SK-N-SH treated with all-trans-retinoic acid at 6 μM for 48 hours (cell line): ENCODE measurements around the gene ICA1.

ENCODE experiments used
- ATAC-seq: fragments of 200-7000 bp; cut with Tn5 transposase; 3 replicates; pipeline ENCODE4 v1.9.1; 2020; ENCODE audit warnings: mild to moderate bottlenecking, moderate library complexity
- ARNTL ChIP-seq: fragments of 450-650 bp; formaldehyde crosslinking; IDR thresholded peaks from 2 replicates; pipeline ENCODE4 v1.5.0; 2020; ENCODE audit warnings: low read depth, mild to moderate bottlenecking, moderate library complexity, borderline replicate concordance
- BACH2 ChIP-seq: fragments of 250-450 bp; sonication (Bioruptor Pico); IDR thresholded peaks from 2 replicates; pipeline ENCODE4 v1.9.0; 2021; ENCODE audit warnings: mild to moderate bottlenecking, borderline replicate concordance
- CSDC2 ChIP-seq: fragments of 250-450 bp; sonication (Bioruptor Pico); IDR thresholded peaks from 2 replicates; pipeline ENCODE4 v1.5.0; 2020; ENCODE audit warnings: mild to moderate bottlenecking, moderate library complexity
- ESRRG ChIP-seq: fragments of 250-450 bp; sonication (Bioruptor Pico); IDR thresholded peaks from 2 replicates; pipeline ENCODE4 v1.6.1; 2021; ENCODE audit warnings: mild to moderate bottlenecking
- GLIS3 ChIP-seq: fragments of 250-450 bp; sonication (Bioruptor Pico); IDR thresholded peaks from 2 replicates; pipeline ENCODE4 v1.5.0; 2020; ENCODE audit warnings: mild to moderate bottlenecking, moderate library complexity
- ISL1 ChIP-seq: fragments of 250-450 bp; sonication (Bioruptor Pico); IDR thresholded peaks from 2 replicates; pipeline ENCODE4 v2.1.2; 2022; ENCODE audit warnings: mild to moderate bottlenecking, moderate library complexity
- OSR1 ChIP-seq: fragments of 250-450 bp; sonication (Bioruptor Pico); IDR thresholded peaks from 2 replicates; pipeline ENCODE4 v1.8.0; 2022; ENCODE audit warnings: moderate library complexity, mild to moderate bottlenecking, inconsistent platforms
- PPARA ChIP-seq: fragments of 250-450 bp; sonication (Bioruptor Pico); IDR thresholded peaks from 2 replicates; pipeline ENCODE4 v1.5.0; 2020; ENCODE audit warnings: mild to moderate bottlenecking, borderline replicate concordance
- RARB ChIP-seq: fragments of 250-450 bp; sonication (Bioruptor Pico); IDR thresholded peaks from 2 replicates; pipeline ENCODE4 v1.8.0; 2021; ENCODE audit warnings: mild to moderate bottlenecking, moderate library complexity
- SNAI2 ChIP-seq: fragments of 250-450 bp; sonication (Bioruptor Pico); IDR thresholded peaks from 2 replicates; pipeline ENCODE4 v1.5.0; 2020; ENCODE audit warnings: mild to moderate bottlenecking, moderate library complexity
- TCF4 ChIP-seq: fragments of 250-450 bp; sonication (Bioruptor Pico); IDR thresholded peaks from 2 replicates; pipeline ENCODE4 v1.8.0; 2021; ENCODE audit warnings: mild to moderate bottlenecking, moderate library complexity, borderline replicate concordance
- TOX ChIP-seq: fragments of 250-450 bp; sonication (Bioruptor Pico); IDR thresholded peaks from 2 replicates; pipeline ENCODE4 v1.8.0; 2021; ENCODE audit warnings: mild to moderate bottlenecking, moderate library complexity, borderline replicate concordance
- ZC3H10 ChIP-seq: fragments of 250-450 bp; sonication (Bioruptor Pico); IDR thresholded peaks from 2 replicates; pipeline ENCODE4 v1.5.1; 2021; ENCODE audit warnings: mild to moderate bottlenecking, moderate library complexity
- ZFP3 ChIP-seq: fragments of 250-450 bp; sonication (Bioruptor Pico); IDR thresholded peaks from 2 replicates; pipeline ENCODE4 v1.5.0; 2020; ENCODE audit warnings: mild to moderate bottlenecking, moderate library complexity
- ZFP30 ChIP-seq: fragments of 450-650 bp; formaldehyde crosslinking; IDR thresholded peaks from 2 replicates; pipeline ENCODE4 v1.5.0; 2022; ENCODE audit warnings: mild to moderate bottlenecking, moderate library complexity
- ZNF565 ChIP-seq: fragments of 450-650 bp; formaldehyde crosslinking; conservative IDR thresholded peaks from 2 replicates; pipeline ENCODE4 v1.5.0; 2020; ENCODE audit warnings: low read depth, mild to moderate bottlenecking, moderate library complexity
- ZNF70 ChIP-seq: fragments of 450-650 bp; formaldehyde crosslinking; IDR thresholded peaks from 2 replicates; pipeline ENCODE4 v1.5.0; 2020; ENCODE audit warnings: mild to moderate bottlenecking, moderate library complexity
- ZNF8 ChIP-seq: fragments of 450-650 bp; formaldehyde crosslinking; IDR thresholded peaks from 2 replicates; pipeline ENCODE4 v1.5.0; 2020; ENCODE audit warnings: mild to moderate bottlenecking, moderate library complexity
- TF ChIP-seq, protein P1 (sequence below): fragments of 250-450 bp; sonication (Bioruptor Pico); IDR thresholded peaks from 2 replicates; pipeline ENCODE4 v1.5.0; 2020; ENCODE audit warnings: mild to moderate bottlenecking, moderate library complexity
- TF ChIP-seq, protein P2 (sequence below): fragments of 250-450 bp; sonication (Bioruptor Pico); IDR thresholded peaks from 2 replicates; pipeline ENCODE4 v1.8.0; 2020; ENCODE audit warnings: mild to moderate bottlenecking, moderate library complexity, borderline replicate concordance
- TF ChIP-seq, protein P3 (sequence below): fragments of 250-450 bp; sonication (Bioruptor Pico); IDR thresholded peaks from 2 replicates; pipeline ENCODE4 v1.5.1; 2021; ENCODE audit warnings: mild to moderate bottlenecking, moderate library complexity
- TF ChIP-seq, protein P4 (sequence below): fragments of 250-450 bp; sonication (Bioruptor Pico); IDR thresholded peaks from 2 replicates; pipeline ENCODE4 v1.5.1; 2020; ENCODE audit warnings: low read depth, mild to moderate bottlenecking, moderate library complexity
- TF ChIP-seq, protein P5 (sequence below): fragments of 250-450 bp; sonication (Bioruptor Pico); IDR thresholded peaks from 2 replicates; pipeline ENCODE4 v1.8.0; 2021; ENCODE audit warnings: low read depth, mild to moderate bottlenecking, moderate library complexity, borderline replicate concordance

The ICA1 gene

DNA sequence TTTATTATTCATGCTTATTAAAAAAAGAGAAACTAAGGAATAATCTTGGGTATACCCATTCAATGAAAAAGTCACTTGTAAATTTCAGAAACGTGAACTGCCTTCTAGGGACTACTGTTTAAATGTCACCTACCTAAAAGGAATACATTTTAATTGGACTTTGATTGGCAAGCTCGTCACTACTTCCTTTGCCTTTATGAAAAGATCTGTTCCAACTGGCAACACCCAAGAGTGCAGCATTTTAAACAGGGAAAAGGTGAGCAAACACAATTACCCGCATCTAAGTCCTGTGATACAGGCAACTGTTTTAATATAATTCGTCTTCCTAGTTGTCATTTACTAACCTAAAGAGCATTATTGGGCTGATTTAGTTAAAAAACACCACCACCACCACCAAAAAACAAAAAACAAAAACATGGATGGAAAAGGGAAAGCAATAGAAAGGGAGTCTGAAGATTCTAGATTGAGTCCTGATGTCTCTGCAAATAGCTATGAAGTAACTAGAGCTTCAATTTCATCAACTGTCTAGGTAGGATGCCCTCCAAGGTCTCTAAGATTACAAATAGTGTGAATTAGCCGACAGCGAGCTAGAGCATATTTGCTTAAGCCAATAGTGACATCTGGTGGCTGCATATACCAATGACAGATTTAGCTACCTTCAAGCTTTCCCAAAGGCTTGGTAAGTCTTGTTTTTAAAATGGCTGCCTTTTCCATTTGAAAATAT, 33.8 kb upstream of the ICA1 start (continued):
- TF ChIP-seq, protein P1, sequence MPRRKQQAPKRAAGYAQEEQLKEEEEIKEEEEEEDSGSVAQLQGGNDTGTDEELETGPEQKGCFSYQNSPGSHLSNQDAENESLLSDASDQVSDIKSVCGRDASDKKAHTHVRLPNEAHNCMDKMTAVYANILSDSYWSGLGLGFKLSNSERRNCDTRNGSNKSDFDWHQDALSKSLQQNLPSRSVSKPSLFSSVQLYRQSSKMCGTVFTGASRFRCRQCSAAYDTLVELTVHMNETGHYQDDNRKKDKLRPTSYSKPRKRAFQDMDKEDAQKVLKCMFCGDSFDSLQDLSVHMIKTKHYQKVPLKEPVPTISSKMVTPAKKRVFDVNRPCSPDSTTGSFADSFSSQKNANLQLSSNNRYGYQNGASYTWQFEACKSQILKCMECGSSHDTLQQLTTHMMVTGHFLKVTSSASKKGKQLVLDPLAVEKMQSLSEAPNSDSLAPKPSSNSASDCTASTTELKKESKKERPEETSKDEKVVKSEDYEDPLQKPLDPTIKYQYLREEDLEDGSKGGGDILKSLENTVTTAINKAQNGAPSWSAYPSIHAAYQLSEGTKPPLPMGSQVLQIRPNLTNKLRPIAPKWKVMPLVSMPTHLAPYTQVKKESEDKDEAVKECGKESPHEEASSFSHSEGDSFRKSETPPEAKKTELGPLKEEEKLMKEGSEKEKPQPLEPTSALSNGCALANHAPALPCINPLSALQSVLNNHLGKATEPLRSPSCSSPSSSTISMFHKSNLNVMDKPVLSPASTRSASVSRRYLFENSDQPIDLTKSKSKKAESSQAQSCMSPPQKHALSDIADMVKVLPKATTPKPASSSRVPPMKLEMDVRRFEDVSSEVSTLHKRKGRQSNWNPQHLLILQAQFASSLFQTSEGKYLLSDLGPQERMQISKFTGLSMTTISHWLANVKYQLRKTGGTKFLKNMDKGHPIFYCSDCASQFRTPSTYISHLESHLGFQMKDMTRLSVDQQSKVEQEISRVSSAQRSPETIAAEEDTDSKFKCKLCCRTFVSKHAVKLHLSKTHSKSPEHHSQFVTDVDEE (CRISPR knock-in tag): peak; percentile 42; the same call in 1 of the 2 replicates
- TF ChIP-seq GLIS3 (no peak), ZFP30 (CRISPR knock-in tag) (0 out of 2 replicates have a peak, but pooled peaks have one; percentile 56), ZNF8 (CRISPR knock-in tag) (0 out of 2 replicates have a peak, but pooled peaks have one; percentile 4), ESRRG (no peak), TCF4 (no peak), OSR1 (CRISPR knock-in tag) (no peak)
- TF ChIP-seq, protein P2, sequence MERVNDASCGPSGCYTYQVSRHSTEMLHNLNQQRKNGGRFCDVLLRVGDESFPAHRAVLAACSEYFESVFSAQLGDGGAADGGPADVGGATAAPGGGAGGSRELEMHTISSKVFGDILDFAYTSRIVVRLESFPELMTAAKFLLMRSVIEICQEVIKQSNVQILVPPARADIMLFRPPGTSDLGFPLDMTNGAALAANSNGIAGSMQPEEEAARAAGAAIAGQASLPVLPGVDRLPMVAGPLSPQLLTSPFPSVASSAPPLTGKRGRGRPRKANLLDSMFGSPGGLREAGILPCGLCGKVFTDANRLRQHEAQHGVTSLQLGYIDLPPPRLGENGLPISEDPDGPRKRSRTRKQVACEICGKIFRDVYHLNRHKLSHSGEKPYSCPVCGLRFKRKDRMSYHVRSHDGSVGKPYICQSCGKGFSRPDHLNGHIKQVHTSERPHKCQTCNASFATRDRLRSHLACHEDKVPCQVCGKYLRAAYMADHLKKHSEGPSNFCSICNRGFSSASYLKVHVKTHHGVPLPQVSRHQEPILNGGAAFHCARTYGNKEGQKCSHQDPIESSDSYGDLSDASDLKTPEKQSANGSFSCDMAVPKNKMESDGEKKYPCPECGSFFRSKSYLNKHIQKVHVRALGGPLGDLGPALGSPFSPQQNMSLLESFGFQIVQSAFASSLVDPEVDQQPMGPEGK (CRISPR knock-in tag): no peak

DNA sequence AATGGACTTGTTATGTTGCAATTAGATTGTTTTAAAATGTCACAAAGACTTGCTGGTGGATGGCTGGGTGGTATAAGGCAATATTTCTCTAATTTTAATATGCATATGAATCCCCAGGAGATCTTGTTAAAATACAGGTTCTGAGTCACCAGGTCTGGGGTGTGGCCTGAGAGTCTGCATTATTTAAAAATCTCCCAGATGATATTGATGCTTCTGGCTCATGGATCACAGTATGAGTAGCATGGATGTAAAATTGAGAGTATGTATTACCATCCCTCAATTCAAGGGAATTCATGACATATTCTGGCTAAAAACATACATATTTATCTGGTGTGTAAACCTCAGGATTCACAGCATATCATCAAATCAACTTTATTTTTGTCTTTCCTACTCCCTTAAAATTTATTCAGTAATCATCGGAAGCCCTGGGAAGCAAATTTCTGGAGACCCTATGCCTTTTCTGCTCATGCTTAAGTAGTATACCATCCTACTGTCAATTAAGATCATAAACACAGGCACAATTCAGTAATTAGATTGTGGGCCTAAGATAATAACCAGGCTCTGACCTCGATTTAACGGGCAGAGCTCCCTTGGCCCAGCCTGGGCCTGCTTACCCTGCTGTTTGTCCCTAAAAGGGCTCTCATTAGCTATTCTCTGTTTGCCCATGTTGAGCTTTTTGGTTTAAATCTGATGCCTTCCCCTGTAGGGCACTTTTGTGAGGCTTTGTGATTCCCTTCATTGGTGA, 29.6 kb upstream of the ICA1 start:
- TF ChIP-seq, protein P3, sequence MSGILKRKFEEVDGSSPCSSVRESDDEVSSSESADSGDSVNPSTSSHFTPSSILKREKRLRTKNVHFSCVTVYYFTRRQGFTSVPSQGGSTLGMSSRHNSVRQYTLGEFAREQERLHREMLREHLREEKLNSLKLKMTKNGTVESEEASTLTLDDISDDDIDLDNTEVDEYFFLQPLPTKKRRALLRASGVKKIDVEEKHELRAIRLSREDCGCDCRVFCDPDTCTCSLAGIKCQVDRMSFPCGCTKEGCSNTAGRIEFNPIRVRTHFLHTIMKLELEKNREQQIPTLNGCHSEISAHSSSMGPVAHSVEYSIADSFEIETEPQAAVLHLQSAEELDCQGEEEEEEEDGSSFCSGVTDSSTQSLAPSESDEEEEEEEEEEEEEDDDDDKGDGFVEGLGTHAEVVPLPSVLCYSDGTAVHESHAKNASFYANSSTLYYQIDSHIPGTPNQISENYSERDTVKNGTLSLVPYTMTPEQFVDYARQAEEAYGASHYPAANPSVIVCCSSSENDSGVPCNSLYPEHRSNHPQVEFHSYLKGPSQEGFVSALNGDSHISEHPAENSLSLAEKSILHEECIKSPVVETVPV (CRISPR knock-in tag): no peak
- TF ChIP-seq, protein P4, sequence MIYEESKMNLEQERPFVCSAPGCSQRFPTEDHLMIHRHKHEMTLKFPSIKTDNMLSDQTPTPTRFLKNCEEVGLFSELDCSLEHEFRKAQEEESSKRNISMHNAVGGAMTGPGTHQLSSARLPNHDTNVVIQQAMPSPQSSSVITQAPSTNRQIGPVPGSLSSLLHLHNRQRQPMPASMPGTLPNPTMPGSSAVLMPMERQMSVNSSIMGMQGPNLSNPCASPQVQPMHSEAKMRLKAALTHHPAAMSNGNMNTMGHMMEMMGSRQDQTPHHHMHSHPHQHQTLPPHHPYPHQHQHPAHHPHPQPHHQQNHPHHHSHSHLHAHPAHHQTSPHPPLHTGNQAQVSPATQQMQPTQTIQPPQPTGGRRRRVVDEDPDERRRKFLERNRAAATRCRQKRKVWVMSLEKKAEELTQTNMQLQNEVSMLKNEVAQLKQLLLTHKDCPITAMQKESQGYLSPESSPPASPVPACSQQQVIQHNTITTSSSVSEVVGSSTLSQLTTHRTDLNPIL (CRISPR knock-in tag): no peak
- TF ChIP-seq BACH2 (no peak), SNAI2 (no peak), ZNF565 (no peak), ZFP3 (CRISPR knock-in tag) (no peak), CSDC2 (CRISPR knock-in tag) (no peak), ARNTL (CRISPR knock-in tag) (no peak), RARB (no peak), GLIS3 (no peak), TCF4 (peak; percentile 74), OSR1 (CRISPR knock-in tag) (no peak), ZNF70 (CRISPR knock-in tag) (0 out of 2 replicates have a peak, but pooled peaks have one; percentile 57), ZNF8 (CRISPR knock-in tag) (no peak), ESRRG (no peak), TOX (CRISPR knock-in tag) (no peak), ZFP30 (CRISPR knock-in tag) (no peak), PPARA (CRISPR knock-in tag) (no peak), ISL1 (CRISPR knock-in tag) (no peak), ZC3H10 (no peak)
- TF ChIP-seq, protein P2 (CRISPR knock-in tag): no peak
- TF ChIP-seq, protein P5, sequence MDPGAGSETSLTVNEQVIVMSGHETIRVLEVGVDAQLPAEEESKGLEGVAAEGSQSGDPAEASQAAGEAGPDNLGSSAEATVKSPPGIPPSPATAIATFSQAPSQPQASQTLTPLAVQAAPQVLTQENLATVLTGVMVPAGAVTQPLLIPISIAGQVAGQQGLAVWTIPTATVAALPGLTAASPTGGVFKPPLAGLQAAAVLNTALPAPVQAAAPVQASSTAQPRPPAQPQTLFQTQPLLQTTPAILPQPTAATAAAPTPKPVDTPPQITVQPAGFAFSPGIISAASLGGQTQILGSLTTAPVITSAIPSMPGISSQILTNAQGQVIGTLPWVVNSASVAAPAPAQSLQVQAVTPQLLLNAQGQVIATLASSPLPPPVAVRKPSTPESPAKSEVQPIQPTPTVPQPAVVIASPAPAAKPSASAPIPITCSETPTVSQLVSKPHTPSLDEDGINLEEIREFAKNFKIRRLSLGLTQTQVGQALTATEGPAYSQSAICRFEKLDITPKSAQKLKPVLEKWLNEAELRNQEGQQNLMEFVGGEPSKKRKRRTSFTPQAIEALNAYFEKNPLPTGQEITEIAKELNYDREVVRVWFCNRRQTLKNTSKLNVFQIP (CRISPR knock-in tag): no peak
- TF ChIP-seq, protein P1 (CRISPR knock-in tag): peak; percentile 76; the same call in 1 of the 2 replicates
- peak; percentile 45; the same call in 1 of the 3 replicates for ATAC-seq
